ENCODE measurements around the gene PAM.

DNA sequence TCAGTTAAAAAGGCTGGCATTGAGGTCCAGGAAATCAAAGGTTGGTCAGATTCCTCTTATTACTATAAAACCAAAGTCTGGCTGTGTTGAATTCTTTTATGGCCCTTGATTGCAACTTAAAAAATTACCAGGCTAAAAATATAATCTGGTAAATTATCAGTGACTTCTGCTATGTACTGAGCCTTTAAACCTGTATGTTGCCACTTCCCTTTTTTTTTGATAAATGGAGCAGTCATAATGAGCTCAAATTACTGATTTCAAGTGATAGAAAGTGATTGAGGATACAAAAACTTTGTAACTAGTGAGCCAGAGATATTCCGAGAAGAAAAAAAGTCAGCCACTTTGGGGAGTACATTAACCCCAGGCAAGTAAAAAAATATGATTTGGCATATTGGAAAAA lies 264.7 kb downstream of the PAM start:
- TF ChIP-seq, protein P1, sequence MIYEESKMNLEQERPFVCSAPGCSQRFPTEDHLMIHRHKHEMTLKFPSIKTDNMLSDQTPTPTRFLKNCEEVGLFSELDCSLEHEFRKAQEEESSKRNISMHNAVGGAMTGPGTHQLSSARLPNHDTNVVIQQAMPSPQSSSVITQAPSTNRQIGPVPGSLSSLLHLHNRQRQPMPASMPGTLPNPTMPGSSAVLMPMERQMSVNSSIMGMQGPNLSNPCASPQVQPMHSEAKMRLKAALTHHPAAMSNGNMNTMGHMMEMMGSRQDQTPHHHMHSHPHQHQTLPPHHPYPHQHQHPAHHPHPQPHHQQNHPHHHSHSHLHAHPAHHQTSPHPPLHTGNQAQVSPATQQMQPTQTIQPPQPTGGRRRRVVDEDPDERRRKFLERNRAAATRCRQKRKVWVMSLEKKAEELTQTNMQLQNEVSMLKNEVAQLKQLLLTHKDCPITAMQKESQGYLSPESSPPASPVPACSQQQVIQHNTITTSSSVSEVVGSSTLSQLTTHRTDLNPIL (CRISPR knock-in tag; IDR thresholded peaks at IDR 0.05; ENCODE audit: low read depth), result no peak
- TF ChIP-seq, protein P2, sequence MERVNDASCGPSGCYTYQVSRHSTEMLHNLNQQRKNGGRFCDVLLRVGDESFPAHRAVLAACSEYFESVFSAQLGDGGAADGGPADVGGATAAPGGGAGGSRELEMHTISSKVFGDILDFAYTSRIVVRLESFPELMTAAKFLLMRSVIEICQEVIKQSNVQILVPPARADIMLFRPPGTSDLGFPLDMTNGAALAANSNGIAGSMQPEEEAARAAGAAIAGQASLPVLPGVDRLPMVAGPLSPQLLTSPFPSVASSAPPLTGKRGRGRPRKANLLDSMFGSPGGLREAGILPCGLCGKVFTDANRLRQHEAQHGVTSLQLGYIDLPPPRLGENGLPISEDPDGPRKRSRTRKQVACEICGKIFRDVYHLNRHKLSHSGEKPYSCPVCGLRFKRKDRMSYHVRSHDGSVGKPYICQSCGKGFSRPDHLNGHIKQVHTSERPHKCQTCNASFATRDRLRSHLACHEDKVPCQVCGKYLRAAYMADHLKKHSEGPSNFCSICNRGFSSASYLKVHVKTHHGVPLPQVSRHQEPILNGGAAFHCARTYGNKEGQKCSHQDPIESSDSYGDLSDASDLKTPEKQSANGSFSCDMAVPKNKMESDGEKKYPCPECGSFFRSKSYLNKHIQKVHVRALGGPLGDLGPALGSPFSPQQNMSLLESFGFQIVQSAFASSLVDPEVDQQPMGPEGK (CRISPR knock-in tag; IDR thresholded peaks at IDR 0.05; ENCODE audit: borderline replicate concordance), result no peak
- TF ChIP-seq ZNF8 (CRISPR knock-in tag; IDR thresholded peaks at IDR 0.05) (no peak), ZFP3 (CRISPR knock-in tag; IDR thresholded peaks at IDR 0.05) (no peak), OSR1 (CRISPR knock-in tag; IDR thresholded peaks at IDR 0.05) (no peak), TCF4 (CRISPR knock-in tag; IDR thresholded peaks at IDR 0.05; ENCODE audit: borderline replicate concordance) (no peak)

All from SK-N-SH treated with all-trans-retinoic acid at 6 μM for 48 hours (cell line).